ENCODE results near the gene TMPRSS2. TPM values are rescaled to one million over a fixed set of nuclear protein-coding genes. Genes with fewer than 3 reads are reported as not detected.

TMPRSS2 gene
- total RNA-seq, 1 donor from 2014 or later, result 0.12 TPM

DNA sequence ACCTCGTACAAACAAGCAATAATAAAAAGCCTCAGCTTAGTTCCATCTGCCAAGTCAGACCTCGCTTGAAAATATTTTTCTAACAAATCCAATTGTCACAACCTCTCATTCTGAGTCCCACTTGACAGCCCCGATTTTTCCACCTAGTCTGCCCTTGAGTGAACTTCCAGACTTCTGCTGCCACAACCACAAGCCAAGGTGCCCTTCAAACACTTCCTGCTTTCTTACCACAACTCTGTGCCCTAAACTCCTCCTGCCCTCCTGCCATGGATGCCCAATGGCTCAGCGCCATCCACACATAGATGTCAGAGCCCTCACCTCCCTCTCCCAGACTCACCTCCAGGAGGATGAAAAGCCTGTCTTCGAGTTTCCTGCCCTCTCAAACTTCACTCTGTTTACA, 3.9 kb downstream of the TMPRSS2 start:
- Mint-ChIP-seq H3K4me3 (ENCODE audit: unreplicated experiment) (no peak overlapping the region), H3K36me3 (ENCODE audit: low read depth) (no peaks in the 10 kb centered on the region), H3K27me3 (ENCODE audit: low read depth) (peaks cover 54% of the 10 kb centered on the region), H3K9me3 (ENCODE audit: low read depth) (no peaks in the 10 kb centered on the region), H3K4me1 (ENCODE audit: low read depth) (peaks cover 8% of the 10 kb centered on the region), H3K27ac (ENCODE audit: unreplicated experiment) (no peak overlapping the region)
- TF ChIP-seq, protein P1, sequence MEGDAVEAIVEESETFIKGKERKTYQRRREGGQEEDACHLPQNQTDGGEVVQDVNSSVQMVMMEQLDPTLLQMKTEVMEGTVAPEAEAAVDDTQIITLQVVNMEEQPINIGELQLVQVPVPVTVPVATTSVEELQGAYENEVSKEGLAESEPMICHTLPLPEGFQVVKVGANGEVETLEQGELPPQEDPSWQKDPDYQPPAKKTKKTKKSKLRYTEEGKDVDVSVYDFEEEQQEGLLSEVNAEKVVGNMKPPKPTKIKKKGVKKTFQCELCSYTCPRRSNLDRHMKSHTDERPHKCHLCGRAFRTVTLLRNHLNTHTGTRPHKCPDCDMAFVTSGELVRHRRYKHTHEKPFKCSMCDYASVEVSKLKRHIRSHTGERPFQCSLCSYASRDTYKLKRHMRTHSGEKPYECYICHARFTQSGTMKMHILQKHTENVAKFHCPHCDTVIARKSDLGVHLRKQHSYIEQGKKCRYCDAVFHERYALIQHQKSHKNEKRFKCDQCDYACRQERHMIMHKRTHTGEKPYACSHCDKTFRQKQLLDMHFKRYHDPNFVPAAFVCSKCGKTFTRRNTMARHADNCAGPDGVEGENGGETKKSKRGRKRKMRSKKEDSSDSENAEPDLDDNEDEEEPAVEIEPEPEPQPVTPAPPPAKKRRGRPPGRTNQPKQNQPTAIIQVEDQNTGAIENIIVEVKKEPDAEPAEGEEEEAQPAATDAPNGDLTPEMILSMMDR (IDR thresholded peaks at IDR 0.05), result no peak
- DNase-seq (ENCODE audit: low spot score), result no peak

DNA sequence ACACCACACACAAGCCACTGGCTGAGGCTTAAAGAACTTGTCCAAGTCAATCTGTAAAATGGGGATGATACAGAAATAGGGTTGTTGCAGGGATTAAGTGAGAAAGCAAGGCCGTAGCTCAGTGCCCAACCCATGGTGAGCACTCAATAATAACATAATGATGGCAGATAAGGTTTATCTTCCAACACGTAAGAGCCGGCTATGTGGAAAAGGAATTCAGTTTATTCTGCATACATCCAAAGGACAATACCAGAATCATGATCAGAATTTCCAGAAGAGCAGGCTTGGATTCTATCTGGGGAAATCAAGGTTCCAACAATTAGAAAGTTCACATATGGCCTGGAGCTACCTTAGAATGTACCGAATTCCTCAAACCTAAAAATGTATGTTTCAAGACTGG, 4.6 kb downstream of the TMPRSS2 start:
- peaks cover 8% of the 10 kb centered on the region for H3K4me1 Mint-ChIP-seq (ENCODE audit: low read depth)
- no peaks in the 10 kb centered on the region for H3K36me3 Mint-ChIP-seq (ENCODE audit: low read depth)
- TF ChIP-seq, protein P1 (IDR thresholded peaks at IDR 0.05), result no peak
- H3K27me3 Mint-ChIP-seq (ENCODE audit: low read depth), result peaks cover 56% of the 10 kb centered on the region
- no peak for DNase-seq (ENCODE audit: low spot score)
- no peak overlapping the region for H3K27ac Mint-ChIP-seq (ENCODE audit: unreplicated experiment)
- no peaks in the 10 kb centered on the region for H3K9me3 Mint-ChIP-seq (ENCODE audit: low read depth)
- H3K4me3 Mint-ChIP-seq (ENCODE audit: unreplicated experiment), result no peak overlapping the region

DNA sequence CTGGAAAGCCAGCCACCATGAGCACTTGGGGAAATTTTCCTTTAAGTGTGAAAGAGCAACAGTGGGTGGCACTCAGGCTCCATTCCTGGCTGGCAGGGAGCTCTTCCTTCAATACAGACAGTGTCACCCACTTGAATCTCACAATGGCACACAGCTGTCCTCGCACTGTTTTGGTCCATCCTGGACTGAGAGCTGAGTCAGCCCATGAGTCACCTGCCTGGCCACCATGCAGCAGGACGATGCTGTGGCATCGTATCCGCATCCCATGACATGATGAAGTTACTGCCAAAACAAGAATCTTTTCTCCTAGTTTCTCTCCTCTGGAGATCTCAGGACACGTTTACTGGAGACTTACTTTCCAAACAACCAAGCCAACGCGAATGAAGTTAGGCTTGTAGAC, 6.0 kb downstream of the TMPRSS2 start:
- Mint-ChIP-seq H3K27me3 (ENCODE audit: low read depth) (peaks cover 55% of the 10 kb centered on the region), H3K36me3 (ENCODE audit: low read depth) (no peaks in the 10 kb centered on the region), H3K27ac (ENCODE audit: unreplicated experiment) (no peak overlapping the region), H3K4me1 (ENCODE audit: low read depth) (peaks cover 4% of the 10 kb centered on the region), H3K9me3 (ENCODE audit: low read depth) (no peaks in the 10 kb centered on the region), H3K4me3 (ENCODE audit: unreplicated experiment) (no peak overlapping the region)
- no peak for DNase-seq (ENCODE audit: low spot score)
- TF ChIP-seq, protein P1 (IDR thresholded peaks at IDR 0.05), result no peak

DNA sequence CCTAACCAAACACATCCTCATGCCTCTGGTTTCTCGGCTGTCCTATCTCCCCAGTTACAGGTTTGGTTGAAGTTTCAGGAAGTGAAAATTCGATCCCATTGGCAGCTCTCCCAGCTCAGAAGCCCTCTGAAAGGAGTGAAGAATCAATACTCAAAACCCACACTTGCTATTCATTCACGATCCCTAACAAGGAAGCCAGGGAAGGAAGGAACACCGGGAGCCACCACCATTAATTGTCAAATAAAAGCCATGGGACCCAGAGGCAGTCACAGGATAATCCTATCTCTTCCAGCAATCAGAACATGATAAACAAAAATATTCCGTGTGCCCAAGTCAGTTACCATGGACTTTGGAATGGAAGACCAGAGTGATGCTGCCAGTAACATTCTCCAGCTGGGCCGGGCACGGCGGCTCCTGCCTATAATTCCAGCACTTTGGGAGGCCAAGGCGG, 7.0 kb downstream of the TMPRSS2 start:
- no peaks in the 10 kb centered on the region for H3K4me1 Mint-ChIP-seq (ENCODE audit: low read depth)
- no peak overlapping the region for H3K4me3 Mint-ChIP-seq (ENCODE audit: unreplicated experiment)
- no peaks in the 10 kb centered on the region for H3K36me3 Mint-ChIP-seq (ENCODE audit: low read depth)
- peaks cover 48% of the 10 kb centered on the region for H3K27me3 Mint-ChIP-seq (ENCODE audit: low read depth)
- TF ChIP-seq, protein P1 (IDR thresholded peaks at IDR 0.05), result no peak
- no peak overlapping the region for H3K27ac Mint-ChIP-seq (ENCODE audit: unreplicated experiment)
- H3K9me3 Mint-ChIP-seq (ENCODE audit: low read depth), result no peaks in the 10 kb centered on the region
- DNase-seq (ENCODE audit: low spot score), result no peak

DNA sequence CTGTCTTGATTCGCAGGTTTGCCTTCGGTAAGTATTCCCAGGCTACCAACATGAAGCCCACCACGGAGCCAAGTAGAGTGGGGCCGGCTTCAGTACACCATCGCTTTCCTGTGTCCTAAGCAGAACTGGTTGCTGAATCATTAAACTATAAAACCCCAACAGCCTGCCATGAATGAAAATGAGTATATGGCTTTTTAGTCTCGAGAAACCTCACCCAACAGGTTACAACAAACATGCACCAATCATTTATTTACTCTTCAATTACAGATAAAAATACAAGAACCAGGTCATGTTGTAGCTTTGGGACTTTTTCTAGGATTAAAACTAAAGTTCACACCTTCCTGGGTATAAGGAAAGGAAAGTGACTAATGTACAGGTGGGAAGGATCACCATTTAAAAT, 7.6 kb downstream of the TMPRSS2 start:
- H3K4me3 Mint-ChIP-seq (ENCODE audit: unreplicated experiment), result no peak overlapping the region

More for the DNA sequence above, 7.6 kb downstream of the TMPRSS2 start:
- Mint-ChIP-seq H3K4me1 (ENCODE audit: low read depth) (no peaks in the 10 kb centered on the region), H3K27ac (ENCODE audit: unreplicated experiment) (no peak overlapping the region), H3K9me3 (ENCODE audit: low read depth) (no peaks in the 10 kb centered on the region), H3K36me3 (ENCODE audit: low read depth) (no peaks in the 10 kb centered on the region), H3K27me3 (ENCODE audit: low read depth) (peaks cover 44% of the 10 kb centered on the region)
- TF ChIP-seq, protein P1 (IDR thresholded peaks at IDR 0.05), result no peak
- DNase-seq (ENCODE audit: low spot score), result no peak
